HG02798 (cell line): ENCODE measurements around the gene MCM8.
"Not testable (repeated sequence)": the region's sequence is repeated elsewhere in the genome, so short reads cannot be mapped to it uniquely, and the experiment has no call there.

Experiments used
- ATAC-seq: cut with Tn5 transposase; IDR thresholded peaks from one replicate; pipeline ENCODE4 v1.9.1; 2021; ENCODE audit warnings: mild to moderate bottlenecking; ENCODE audit not compliant: unreplicated experiment, poor library complexity

MCM8 gene

DNA sequence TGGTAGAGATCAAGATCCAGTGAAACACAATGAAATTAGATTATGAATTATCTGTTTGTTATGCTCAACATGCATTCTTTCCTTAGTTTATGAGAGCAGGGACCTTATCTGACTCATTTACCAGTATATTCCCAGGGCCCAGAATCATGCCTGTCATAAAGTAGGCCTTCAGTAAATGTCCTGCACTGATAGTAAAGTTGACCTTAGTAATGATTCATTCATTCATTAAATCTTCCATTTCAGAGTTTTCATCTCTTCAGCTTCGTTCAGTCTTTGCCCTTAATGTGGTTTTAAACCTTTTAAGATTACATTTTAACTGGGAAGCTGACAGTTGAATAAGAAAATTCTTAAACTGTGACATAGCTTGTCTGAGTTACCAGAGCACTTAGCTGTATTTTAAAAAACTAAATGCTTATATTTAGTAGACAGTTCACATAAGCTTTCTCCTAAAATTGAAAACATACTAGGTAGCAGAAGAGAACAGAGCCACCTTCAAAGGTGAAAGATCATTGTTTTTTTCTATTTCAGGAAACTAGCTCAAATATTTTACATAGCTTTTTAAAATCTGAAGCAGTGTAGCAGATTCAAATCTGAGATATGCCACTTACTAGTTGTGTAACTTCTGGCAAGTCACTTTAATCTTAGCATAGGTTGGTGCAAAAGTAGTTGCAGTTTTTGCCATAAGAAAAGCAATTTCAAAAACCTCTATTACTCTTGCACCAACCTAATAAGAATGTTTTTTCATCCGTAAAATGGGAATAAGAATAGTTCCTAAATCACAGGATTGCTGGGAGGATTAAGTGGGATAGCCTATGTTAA lies 41.4 kb downstream of the MCM8 start:
- ATAC-seq = no peak

DNA sequence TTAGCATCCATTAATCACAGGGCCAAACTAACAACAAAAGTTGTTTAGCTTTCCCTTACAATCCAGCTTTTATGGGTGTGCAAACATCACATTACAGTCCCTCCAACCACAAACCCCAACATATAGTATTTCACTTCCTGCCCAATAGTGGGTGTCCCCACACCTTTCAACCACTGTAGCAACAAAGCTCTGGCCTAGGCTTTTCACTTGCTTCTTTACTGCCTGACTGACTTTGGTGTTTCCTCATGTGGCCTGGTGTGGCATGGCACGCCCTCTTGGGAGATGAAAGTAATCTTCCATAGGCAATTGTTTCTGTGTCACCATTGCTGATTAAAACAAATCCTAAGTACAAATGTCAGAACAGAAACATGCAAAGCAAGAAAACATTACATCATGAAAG lies 46.3 kb downstream of the MCM8 start:
- ATAC-seq = peak; percentile 93

DNA sequence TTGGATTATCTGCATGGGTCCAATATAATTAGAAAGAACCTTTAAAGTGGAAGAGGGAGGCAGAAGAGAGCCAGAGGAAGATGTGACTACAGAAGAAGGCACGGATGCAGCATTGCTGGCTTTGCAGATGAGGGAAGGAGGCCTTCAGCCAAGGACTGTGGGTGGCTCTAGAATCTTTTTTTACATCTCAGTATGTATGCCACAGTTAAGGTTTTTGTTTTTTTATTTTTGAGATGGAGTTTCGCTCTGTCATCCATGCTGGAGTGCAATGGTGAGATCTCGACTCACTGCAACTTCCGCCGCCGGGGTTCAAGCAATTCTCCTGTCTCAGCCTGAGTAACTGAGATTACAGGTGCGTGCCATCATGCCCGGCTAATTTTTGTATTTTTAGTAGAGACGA lies 49.3 kb downstream of the MCM8 start:
- ATAC-seq = no peak

DNA sequence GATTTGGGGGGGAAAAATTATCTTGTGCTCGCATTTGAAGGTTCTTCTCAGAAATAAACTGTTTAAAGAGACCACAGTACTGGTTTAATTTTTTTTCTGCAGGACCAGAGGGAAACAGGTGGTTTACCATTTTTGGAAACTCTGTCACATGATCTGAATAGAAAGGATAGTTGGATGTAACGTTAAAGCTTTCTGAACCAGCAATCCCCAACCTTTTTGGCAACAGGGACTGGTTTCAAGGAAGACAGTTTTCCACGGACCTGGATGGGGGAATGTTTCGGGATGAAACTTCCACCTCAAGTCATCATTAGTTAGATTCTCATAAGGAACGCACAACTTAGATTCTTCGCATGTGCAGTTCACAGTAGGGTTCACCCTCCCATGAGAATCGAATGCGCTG lies 50.4 kb downstream of the MCM8 start:
- ATAC-seq = no peak

DNA sequence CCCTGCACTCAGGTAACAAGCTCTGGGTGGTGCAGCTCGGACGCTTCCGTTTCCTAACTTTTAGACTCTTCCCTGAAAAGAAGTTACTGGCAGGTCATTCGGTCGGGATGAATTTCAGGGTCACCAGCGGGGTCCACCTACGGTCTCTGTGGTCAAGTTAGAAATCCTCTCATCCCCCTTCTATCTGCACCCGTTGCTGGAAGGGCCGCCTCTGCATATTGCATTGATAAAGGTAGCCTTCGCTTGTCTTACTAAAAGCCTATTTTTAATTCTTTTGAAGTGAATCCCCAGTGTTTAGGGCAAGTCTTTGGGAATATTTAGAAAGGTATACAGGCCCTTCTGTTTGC lies 56.1 kb downstream of the MCM8 start:
- no peak for ATAC-seq

DNA sequence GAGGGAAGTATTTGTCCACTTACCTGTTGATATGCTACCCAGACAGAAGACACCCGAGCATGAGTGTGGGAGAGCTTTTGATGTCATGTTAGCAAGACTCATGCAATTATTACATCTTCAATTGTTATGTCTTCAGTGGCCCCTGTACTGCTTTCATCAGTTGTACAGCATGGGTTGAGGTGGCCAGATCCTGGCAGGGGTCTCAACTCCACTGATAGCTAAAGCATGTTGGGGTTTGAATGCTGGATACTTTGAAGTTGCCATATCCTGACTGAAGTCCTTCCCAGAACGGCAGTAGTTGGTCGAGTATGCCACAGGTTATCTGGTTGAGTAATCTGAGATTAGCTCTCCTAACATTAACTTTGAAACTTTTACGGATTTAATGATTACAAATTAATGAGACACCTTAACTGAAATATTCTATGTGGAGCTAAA lies 56.7 kb downstream of the MCM8 start:
- ATAC-seq = no peak

DNA sequence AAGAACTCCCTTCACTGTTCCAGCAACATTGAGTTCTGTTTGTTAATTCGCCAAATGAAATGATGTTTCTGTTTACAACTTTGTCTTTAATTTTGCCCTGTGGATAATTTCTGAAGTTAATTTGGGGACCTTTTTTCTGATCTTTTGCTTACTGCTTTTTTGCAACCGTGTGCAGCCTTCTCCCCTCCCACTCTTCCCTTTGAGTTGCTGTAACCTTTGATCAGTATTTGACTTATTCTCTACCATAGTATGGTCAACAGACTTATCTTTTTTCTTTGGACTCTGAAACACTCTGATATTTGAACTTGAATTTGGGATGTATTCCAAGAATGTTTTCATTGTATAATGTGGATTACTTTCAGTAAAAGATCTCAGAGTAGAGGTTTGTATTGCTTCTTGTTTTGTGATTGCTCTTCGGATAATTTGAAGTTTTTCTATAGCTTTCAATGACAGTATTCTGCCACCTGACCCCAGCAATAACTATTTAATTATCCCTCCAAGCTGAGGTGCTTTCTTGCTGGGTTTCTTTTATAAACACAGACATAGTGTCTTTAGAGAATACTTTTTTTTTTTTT lies 57.2 kb downstream of the MCM8 start:
- no peak for ATAC-seq

DNA sequence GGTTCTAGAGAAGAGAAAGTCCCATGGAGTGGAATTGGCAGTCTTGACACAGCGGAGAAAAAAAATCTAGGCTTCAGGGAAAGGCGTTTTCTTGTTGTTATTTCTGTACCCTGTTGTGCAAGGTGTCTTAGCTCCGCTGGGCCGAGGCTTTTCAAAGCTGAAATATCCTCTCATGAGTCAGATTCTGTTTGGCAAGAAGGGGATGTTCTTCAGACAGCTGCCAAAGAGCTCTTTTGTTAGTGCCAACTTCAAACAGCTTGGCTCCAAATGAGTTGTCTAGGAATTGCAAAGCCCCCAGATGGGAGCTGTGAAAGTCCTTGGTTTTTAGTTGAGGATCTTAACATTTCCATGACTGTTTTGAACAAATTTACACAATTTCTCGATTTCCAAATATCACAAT lies 57.8 kb downstream of the MCM8 start:
- ATAC-seq = no peak

DNA sequence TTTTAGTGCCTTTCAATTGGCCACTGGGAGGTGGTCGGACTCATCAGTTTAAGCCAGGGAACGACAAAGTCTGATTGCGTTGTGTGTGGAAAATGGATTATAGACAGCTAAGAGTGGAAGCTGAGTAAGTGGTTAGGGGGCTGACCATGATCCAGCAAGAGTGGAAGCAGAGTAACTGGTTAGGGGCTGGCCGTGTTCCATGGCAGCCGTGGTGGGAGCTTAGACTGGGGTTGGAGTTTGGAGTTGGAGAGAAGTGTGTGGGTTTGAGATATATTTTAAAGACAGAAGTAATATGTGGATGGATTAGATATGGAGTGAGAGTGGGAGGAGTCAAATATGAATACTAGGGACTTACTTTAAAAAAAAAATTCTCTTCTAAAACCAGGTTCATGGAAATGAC lies 61.7 kb downstream of the MCM8 start:
- no peak for ATAC-seq

DNA sequence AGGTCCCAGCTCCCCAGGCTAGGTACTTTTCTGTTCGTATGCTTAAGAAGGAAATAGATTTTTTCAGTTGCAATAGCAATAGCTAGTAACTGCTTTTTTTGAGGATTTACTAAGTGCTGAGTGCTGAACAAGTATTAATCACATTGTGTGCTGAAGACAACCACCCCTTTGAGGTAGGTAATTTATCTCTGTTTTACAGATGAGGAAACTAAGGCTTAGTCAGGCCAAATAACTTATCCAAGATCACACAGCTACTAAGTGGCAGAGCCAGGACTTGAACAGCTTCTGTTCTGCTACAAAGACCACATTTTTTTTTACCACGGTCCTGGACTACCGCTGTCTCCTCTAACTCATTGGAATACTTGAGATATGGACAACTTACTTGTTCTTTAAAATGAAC lies 63.6 kb downstream of the MCM8 start:
- ATAC-seq = no peak

DNA sequence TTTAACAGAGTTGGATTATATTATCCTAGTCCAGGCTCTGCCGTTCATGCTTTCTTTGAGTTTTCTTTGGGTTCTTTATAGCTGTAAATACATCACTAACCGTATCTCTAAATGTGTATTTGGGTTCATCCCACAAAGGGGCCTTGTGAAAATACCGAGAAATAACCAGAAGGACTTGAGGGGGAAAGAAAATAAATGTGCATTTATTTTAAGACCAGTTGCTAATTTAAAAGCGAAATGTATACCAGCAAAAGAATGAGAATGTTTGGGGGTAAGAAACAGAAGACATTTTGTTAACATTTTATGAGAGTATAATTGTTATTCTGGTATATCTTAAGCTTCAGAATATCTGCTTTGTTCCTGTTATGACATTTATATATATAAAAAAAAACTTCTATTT lies 64.5 kb downstream of the MCM8 start:
- ATAC-seq = no peak

DNA sequence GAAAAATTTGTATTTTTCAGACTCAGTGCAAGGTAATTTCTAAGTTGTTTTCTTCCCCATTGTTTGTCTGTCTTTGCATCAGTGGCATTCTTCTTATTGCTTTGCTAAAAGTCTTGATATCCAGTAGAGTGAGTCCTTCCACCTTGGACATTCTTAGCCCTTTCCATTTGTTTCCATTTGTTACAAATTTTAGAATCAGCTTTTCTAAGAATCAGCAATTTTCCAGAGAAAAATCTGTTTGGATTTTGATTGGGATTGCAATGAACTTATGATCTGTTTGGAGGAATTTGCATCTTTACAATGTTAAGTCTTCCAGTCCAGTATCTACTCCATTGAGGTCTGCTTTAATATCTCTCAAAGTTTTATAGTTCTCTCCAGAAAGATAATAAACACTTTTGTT lies 67.0 kb downstream of the MCM8 start:
- no peak for ATAC-seq

DNA sequence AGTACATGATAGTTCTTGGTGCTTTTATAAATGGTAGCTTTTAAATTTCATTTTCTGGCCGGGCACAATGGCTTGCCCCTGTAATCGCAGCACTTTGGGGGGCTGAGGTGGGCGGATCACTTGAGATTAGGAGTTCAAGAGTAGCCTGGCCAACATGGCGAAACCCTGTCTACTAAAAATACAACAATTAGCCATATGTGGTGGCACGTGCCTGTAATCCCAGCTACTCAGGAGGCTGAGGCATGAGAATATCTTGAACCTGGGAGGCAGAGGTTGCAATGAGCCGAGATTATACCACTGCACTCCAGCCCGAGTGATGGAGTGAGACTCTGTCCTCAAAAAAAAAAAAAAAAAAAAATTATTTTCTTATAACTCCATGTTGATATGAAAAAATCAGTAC lies 67.4 kb downstream of the MCM8 start:
- ATAC-seq = no peak

DNA sequence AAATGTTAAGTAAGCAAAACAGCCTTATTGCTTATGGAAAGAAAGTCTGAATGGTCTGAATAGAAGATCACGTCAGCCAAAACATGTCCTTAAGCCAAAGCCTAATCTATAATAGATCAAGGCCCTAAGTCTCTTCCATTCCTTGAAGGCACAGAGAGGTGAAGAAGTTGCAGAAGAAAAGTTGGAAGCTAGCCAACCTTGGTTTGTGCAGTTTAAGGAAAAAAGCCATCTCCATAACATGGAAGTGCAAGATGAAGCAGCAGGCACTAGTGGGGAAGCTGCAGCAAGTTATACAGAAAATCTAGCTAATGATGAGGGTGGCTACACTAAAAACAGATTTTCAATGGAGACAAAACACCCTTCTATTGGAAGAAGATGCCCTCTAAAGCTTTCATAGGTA lies 74.3 kb downstream of the MCM8 start:
- ATAC-seq = no peak

DNA sequence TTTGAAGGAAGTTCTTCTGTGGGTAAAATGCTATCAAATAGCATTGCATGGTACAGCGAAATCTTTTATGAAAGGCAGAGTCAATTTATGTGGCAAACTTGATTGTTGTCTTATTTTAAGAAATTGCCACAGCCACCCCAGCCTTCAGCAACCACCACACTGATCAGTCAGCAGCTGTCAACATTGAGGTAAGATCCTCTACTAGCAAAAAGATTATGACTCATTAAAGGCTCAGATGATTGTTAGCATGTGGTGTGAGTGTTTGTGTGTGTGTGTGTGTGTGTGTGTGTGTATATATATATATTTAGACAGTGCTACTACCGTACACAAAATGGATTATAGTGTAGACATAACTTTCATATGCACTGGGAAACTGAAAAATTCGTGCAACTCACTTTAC lies 75.6 kb downstream of the MCM8 start:
- no peak for ATAC-seq

DNA sequence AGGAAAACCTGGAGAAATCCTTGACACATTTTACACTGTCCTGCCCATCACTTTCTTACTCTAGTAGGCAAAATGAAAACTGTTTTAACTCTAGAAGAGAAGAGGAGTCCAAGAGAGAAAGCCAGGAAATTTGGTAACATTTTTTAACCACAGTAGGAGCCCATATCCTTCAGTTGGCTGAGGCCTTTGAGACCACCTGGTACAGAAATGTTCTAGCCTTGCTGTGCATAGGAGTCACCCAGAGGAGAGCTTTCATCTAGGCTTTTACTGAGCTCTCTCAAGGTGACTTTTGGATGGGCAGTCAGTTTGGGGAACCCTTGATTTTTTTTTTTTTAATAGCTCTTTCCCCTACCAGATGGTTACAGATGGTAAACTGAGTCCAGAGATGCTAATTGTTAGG lies 78.4 kb downstream of the MCM8 start:
- ATAC-seq = no peak

DNA sequence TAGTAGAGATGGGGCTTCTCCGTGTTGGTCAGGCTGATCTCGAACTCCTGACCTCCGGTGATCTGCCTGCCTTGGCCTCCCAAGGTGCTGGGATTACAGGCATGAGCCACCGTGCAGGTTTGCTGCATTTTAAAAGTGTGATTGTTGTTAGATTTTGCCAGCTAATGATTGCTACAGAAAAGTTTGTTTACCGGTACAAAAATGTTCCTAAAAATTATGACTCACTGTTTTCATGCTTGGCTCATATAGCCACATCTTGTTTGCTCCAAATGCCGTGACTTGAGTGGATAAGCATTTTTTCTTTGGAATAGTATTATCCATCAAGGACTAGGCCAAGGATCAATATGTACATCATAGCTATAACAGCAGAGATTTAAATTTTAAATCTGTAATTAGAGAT lies 79.1 kb downstream of the MCM8 start:
- ATAC-seq = no peak

DNA sequence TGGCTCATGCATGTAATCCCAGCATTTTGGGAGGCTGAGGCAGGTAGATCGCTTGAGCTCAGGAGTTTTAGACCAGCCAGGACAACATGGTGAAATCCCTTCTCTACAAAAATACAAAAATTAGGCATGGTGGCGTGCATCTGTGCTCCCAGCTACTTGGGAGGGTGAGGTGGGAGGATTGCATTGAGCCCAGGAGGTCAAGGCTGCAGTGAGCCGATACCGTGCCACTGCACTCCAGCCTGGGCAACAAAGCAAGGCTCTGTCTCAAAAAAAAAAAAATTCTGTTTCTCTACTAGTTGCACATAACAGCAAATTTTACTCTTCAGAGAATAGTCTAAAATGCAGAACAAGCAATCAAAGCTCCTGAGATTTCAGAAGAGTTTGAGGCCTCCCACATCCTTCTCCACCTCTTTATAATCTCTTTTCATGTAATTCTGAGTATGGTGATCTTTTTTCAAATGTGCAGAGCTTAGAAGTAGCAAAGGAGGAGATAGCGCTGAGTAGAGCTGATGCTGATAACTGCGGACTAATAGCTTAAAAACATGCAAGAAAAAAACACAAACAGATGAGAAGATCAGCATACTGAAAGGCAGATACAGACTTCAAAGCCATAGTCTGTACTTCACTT lies 80.1 kb downstream of the MCM8 start:
- no peak for ATAC-seq

DNA sequence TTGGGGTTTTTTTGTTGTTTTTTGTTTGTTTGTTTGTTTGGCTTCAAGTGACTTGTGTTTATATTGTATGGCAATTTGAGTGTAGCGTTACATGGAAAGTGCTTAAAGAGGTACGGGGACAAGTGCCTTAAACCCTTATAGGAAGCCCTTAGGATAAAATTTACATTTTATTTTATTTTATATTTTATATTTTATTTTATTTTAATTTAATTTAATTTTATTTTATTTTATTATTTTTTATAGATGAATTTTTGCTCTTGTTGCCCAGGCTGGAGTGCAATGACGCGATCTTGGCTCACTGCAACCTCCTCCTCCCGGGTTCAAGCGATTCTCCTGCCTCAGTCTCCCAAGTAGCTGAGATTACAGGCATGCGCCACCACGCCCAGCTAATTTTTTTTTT lies 82.5 kb downstream of the MCM8 start:
- not testable (repeated sequence) for ATAC-seq

DNA sequence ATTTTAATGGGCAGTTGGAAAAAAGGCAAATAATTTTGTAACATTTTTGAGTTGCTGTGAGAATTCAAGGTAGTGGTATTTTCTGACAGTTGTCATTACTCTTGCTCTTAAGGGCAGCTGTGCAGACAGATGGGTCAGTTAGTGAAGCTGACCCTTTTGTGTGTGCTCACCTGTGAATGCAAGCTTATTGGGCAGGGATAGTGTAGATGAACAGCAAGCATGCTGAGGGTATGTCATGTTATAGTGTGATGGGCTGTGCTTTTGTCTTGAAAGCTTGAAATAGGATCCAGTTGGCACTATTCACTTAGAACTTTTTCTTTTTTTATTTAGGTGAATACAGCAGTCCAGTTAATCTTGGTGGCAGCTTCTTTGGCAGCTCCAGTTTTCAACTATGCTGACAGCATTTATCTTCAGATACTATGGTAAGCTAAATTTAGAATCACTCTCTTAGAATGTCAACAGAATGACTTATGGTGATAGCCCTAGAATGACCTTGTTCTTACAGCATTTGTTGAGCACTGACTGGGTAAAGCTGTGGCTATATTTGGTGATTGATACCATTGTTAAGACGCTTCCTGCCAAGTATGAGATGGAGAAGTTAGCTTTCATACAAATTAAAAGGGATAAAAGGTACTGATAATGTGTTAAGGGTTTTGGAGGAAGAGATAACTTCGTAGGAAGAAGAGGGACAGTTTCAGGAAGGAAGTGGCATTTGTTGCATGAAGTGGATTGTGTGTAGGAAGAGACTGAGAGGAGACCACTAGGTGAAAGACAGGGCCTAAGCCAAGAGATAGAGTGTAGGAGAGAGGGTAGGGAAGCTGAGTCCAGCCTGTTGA lies 83.9 kb downstream of the MCM8 start:
- ATAC-seq = no peak

DNA sequence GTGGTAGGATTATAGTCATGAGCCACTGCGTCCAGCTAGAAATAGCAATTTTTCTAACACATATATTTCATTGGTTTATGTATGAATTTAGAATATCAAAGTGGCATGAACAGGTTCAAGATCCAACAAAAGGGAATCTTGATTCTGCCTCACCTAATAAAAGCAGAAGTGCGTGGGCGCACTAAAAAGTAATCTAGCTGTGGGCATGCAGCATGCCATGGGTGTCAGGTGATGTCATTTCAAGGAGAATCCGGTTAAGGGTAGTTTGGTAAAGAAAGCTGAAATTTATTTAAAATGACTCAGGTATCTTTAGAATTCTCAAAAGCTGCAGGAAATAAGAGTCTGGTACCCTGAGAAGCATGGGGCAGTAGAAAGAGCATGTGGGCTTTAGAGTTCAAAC lies 85.8 kb downstream of the MCM8 start:
- no peak for ATAC-seq
